Ishikawa (cell line): ENCODE results near the gene TIMM8A.

Experiments
- CEBPB ChIP-seq: IDR thresholded peaks from 2 replicates; pipeline ENCODE4 v1.6.1; 2012
- CREB1 ChIP-seq: IDR thresholded peaks from 2 replicates; pipeline ENCODE4 v1.6.1; 2012; ENCODE audit warnings: low read depth
- EGR1 ChIP-seq: IDR thresholded peaks from 2 replicates; pipeline ENCODE4 v1.6.1; 2012
- EP300 ChIP-seq: IDR thresholded peaks from 2 replicates; pipeline ENCODE4 v1.6.1; 2012; ENCODE audit warnings: borderline replicate concordance
- FOXM1 ChIP-seq: IDR thresholded peaks from 2 replicates; pipeline ENCODE4 v1.6.1; 2012; ENCODE audit warnings: low read depth, borderline replicate concordance
- NFIC ChIP-seq: IDR thresholded peaks from 2 replicates; pipeline ENCODE4 v1.6.1; 2012
- RAD21 ChIP-seq: IDR thresholded peaks from 2 replicates; pipeline ENCODE4 v1.6.1; 2012; ENCODE audit warnings: low read depth
- TAF1 ChIP-seq: IDR thresholded peaks from 2 replicates; pipeline ENCODE4 v1.6.1; 2012; ENCODE audit warnings: low read depth, mild to moderate bottlenecking
- TCF12 ChIP-seq: IDR thresholded peaks from 2 replicates; pipeline ENCODE4 v1.6.1; 2012; ENCODE audit warnings: low read depth
- TEAD4 ChIP-seq: IDR thresholded peaks from 2 replicates; pipeline ENCODE4 v1.6.1; 2012
- YY1 ChIP-seq: IDR thresholded peaks from 2 replicates; pipeline ENCODE4 v1.6.1; 2012; ENCODE audit warnings: low read depth
- ZBTB7A ChIP-seq: IDR thresholded peaks from 2 replicates; pipeline ENCODE4 v1.6.1; 2012; ENCODE audit warnings: low read depth
- TF ChIP-seq, protein P1 (sequence below): IDR thresholded peaks from 2 replicates; pipeline ENCODE4 v1.6.1; 2012
- TF ChIP-seq, protein P2 (sequence below): IDR thresholded peaks from 2 replicates; pipeline ENCODE4 v1.6.1; 2012
- TF ChIP-seq, protein P3 (sequence below): IDR thresholded peaks from 2 replicates; pipeline ENCODE4 v1.6.1; 2012; ENCODE audit warnings: low read depth, mild to moderate bottlenecking

The TIMM8A gene

DNA sequence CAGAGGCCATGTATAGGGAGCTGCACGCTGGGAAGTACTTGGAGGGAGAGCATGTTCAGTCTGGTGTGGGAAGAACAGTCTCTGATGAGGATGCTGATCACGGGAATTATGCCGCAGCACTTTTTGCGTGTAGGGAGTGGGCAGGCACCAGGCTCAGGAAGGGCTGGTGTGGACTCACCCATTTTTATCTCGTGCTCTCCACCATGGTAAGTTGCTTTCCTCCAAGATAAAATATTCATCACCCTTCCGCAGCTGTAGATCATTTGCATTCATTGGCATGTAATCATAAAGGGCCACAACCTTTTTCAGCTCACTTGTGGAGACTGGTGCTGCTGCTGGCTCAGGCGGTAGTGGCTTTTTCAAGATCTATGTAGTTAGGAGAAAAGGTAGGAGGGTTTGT is 11.8 kb upstream of the TIMM8A start:
- TF ChIP-seq FOXM1 (no peak), ZBTB7A (no peak), CREB1 (no peak), TAF1 (no peak), EP300 (no peak), EGR1 (no peak), TCF12 (no peak), NFIC (no peak), YY1 (no peak), RAD21 (no peak), CEBPB (no peak), TEAD4 (no peak)
- TF ChIP-seq, protein P1, sequence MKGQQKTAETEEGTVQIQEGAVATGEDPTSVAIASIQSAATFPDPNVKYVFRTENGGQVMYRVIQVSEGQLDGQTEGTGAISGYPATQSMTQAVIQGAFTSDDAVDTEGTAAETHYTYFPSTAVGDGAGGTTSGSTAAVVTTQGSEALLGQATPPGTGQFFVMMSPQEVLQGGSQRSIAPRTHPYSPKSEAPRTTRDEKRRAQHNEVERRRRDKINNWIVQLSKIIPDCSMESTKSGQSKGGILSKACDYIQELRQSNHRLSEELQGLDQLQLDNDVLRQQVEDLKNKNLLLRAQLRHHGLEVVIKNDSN = no peak
- TF ChIP-seq, protein P2, sequence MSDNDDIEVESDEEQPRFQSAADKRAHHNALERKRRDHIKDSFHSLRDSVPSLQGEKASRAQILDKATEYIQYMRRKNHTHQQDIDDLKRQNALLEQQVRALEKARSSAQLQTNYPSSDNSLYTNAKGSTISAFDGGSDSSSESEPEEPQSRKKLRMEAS = no peak
- TF ChIP-seq, protein P3, sequence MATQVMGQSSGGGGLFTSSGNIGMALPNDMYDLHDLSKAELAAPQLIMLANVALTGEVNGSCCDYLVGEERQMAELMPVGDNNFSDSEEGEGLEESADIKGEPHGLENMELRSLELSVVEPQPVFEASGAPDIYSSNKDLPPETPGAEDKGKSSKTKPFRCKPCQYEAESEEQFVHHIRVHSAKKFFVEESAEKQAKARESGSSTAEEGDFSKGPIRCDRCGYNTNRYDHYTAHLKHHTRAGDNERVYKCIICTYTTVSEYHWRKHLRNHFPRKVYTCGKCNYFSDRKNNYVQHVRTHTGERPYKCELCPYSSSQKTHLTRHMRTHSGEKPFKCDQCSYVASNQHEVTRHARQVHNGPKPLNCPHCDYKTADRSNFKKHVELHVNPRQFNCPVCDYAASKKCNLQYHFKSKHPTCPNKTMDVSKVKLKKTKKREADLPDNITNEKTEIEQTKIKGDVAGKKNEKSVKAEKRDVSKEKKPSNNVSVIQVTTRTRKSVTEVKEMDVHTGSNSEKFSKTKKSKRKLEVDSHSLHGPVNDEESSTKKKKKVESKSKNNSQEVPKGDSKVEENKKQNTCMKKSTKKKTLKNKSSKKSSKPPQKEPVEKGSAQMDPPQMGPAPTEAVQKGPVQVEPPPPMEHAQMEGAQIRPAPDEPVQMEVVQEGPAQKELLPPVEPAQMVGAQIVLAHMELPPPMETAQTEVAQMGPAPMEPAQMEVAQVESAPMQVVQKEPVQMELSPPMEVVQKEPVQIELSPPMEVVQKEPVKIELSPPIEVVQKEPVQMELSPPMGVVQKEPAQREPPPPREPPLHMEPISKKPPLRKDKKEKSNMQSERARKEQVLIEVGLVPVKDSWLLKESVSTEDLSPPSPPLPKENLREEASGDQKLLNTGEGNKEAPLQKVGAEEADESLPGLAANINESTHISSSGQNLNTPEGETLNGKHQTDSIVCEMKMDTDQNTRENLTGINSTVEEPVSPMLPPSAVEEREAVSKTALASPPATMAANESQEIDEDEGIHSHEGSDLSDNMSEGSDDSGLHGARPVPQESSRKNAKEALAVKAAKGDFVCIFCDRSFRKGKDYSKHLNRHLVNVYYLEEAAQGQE = no peak

DNA sequence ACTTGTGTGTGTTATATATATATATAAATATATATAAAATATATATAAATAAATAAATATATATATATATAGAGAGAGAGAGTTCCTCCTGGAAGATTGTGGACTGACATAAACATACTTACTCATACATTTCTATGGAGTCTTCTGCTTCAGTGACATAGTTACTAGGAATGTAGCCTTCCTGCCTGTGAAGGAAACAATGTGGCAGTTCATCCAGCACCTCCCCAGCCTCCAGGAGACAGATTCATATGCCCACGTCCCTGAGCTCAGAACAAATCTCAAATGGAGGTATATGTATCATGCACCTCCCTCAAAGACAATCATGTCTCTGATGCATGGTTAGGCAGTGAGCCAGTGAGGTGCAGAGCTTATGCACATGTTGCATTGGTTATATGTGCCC is 11.4 kb upstream of the TIMM8A start:
- TF ChIP-seq EGR1 (no peak), CREB1 (no peak), CEBPB (no peak), ZBTB7A (no peak), YY1 (no peak), EP300 (no peak), TAF1 (no peak), FOXM1 (no peak), NFIC (no peak), RAD21 (no peak)
- TF ChIP-seq, protein P2 = no peak
- TF ChIP-seq, protein P3 = no peak

DNA sequence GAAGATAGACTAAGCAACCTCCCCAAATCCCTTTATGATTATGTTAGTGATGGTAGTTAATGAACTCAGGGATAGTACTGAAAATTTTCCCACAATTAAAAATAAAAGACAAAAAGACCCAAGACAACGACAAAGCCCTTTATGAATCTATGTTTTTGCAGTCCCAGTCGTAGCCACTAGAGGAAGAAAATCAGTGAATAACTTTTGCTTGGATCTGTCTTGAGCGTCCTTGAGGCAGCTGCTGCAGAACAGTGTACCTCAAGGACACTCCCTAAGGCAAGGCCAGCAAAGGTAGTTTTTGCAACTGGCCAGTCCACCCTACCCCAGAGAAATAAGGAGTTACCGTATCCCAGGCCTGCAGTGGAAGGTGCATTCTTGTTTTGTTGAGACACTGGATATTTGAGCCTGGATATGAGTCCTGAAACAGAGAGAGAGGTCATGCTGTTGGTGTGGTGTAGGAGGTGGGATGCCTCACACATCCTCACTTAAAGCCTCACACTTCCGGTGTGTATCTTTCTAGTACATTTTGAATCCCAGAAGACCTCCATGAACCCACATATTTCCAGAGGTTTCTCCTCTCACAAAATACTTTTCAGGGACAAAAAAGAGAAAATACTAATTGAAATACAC is 8.7 kb upstream of the TIMM8A start:
- TF ChIP-seq EP300 (no peak), EGR1 (no peak), TEAD4 (no peak), TAF1 (no peak), CEBPB (no peak), TCF12 (no peak), NFIC (no peak), FOXM1 (no peak), RAD21 (no peak), YY1 (no peak), CREB1 (no peak), ZBTB7A (no peak)
- TF ChIP-seq, protein P2 = no peak

DNA sequence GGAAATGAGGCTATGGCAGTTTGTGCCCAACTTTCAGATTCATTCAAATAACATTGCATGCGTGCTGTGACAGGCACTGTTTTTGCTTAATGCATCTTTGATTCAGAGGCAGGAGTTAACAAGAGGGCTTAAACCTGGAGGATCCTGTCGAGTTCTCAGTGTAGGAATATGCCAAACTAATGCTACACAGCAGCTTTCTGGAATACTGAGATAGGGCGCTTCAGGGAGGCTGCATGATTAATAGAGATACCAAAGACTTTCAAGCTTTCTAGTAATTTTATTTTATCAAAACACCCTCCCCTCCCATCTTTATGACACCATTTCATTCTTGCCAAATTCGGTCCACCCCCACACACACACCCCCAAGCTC is 636 bp upstream of the TIMM8A start:
- TF ChIP-seq CREB1 (no peak), RAD21 (no peak), TEAD4 (no peak), YY1 (no peak), FOXM1 (no peak), EGR1 (no peak), CEBPB (no peak), ZBTB7A (no peak), TAF1 (no peak), TCF12 (no peak), NFIC (no peak), EP300 (no peak)
- TF ChIP-seq, protein P2 = no peak
- TF ChIP-seq, protein P3 = no peak
- TF ChIP-seq, protein P1 = no peak
